Trophoblast cell (in vitro differentiated cells and primary cell): ENCODE results near the gene SLC41A1.
"Not testable (repeated sequence)": the region's sequence is repeated elsewhere in the genome, so short reads cannot be mapped to it uniquely, and the experiment has no call there.

Experiments used
- DNase-seq, 2 donors: peaks; one replicate each; pipeline ENCODE4 v3.0.0-alpha.2; 2016
- H2AFZ ChIP-seq: 2 replicates; pipeline ENCODE4 v1.6.1; 2013; ENCODE audit warnings: low read length, moderate library complexity, mild to moderate bottlenecking; ENCODE audit not compliant: insufficient read depth, poor library complexity
- H2AK5ac ChIP-seq: 2 replicates; pipeline ENCODE4 v1.6.1; 2013; ENCODE audit warnings: mild to moderate bottlenecking, low read length
- H2BK120ac ChIP-seq: 2 replicates; pipeline ENCODE4 v1.6.1; 2013; ENCODE audit warnings: low read length, mild to moderate bottlenecking, moderate library complexity; ENCODE audit not compliant: insufficient read depth, poor library complexity
- H2BK12ac ChIP-seq: 2 replicates; pipeline ENCODE4 v1.6.1; 2013; ENCODE audit warnings: mild to moderate bottlenecking, low read length, moderate library complexity
- H2BK5ac ChIP-seq: 2 replicates; pipeline ENCODE4 v1.6.1; 2013; ENCODE audit warnings: low read length, low read depth, moderate library complexity, mild to moderate bottlenecking; ENCODE audit not compliant: poor library complexity
- H3K14ac ChIP-seq: 2 replicates; pipeline ENCODE4 v1.6.1; 2013; ENCODE audit warnings: mild to moderate bottlenecking, low read length
- H3K18ac ChIP-seq: 2 replicates; pipeline ENCODE4 v1.6.1; 2013; ENCODE audit warnings: mild to moderate bottlenecking, low read length
- H3K23ac ChIP-seq: 2 replicates; pipeline ENCODE4 v1.6.1; 2013; ENCODE audit warnings: low read length
- H3K27ac ChIP-seq: 2 replicates; pipeline ENCODE4 v1.5.1; 2013; ENCODE audit warnings: low read depth, mild to moderate bottlenecking, inconsistent platforms, low read length, moderate library complexity
- H3K27me3 ChIP-seq: 2 replicates; pipeline ENCODE4 v1.6.1; 2013; ENCODE audit warnings: inconsistent platforms, mild to moderate bottlenecking, low read length, moderate library complexity; ENCODE audit not compliant: insufficient read depth
- H3K36me3 ChIP-seq, 2 experiments: 1 replicate in 1 of 2; 2 replicates in 1 of 2; pipeline ENCODE4 v1.6.1; 2013; ENCODE audit warnings: low read length in 2 of 2, mild to moderate bottlenecking in 2 of 2, moderate library complexity in 1 of 2; ENCODE audit not compliant: insufficient read depth in 2 of 2, control insufficient read depth in 1 of 2
- H3K4ac ChIP-seq: 2 replicates; pipeline ENCODE4 v1.6.1; 2013; ENCODE audit warnings: low read depth, mild to moderate bottlenecking, low read length, moderate library complexity
- H3K4me1 ChIP-seq, 2 experiments: 1 replicate in 1 of 2; 2 replicates in 1 of 2; pipeline ENCODE4 v1.6.1; 2013; ENCODE audit warnings: low read length in 2 of 2, mild to moderate bottlenecking in 2 of 2, moderate library complexity in 1 of 2; ENCODE audit not compliant: insufficient read depth in 2 of 2, control insufficient read depth in 1 of 2
- H3K4me2 ChIP-seq: 2 replicates; pipeline ENCODE4 v1.6.1; 2013; ENCODE audit warnings: inconsistent platforms, mild to moderate bottlenecking, low read length, moderate library complexity
- H3K4me3 ChIP-seq: 2 replicates; pipeline ENCODE4 v1.5.1; 2013; ENCODE audit warnings: mild to moderate bottlenecking, low read depth, low read length, inconsistent platforms
- H3K79me1 ChIP-seq: one replicate; pipeline ENCODE4 v1.6.1; 2013; ENCODE audit warnings: low read length
- H3K79me2 ChIP-seq: 2 replicates; pipeline ENCODE4 v1.6.1; 2013; ENCODE audit warnings: low read length, mild to moderate bottlenecking; ENCODE audit not compliant: control insufficient read depth, insufficient read depth, poor library complexity
- H3K9ac ChIP-seq: 2 replicates; pipeline ENCODE4 v1.6.1; 2013; ENCODE audit warnings: mild to moderate bottlenecking, low read length
- H3K9me3 ChIP-seq: 2 replicates; pipeline ENCODE4 v1.6.1; 2013; ENCODE audit warnings: low read depth, mild to moderate bottlenecking, control low read depth, inconsistent platforms, low read length; ENCODE audit not compliant: insufficient read depth
- H4K12ac ChIP-seq: 2 replicates; pipeline ENCODE4 v1.6.1; 2013; ENCODE audit warnings: low read depth, mild to moderate bottlenecking, low read length, moderate library complexity
- H4K8ac ChIP-seq: 2 replicates; pipeline ENCODE4 v1.6.1; 2013; ENCODE audit warnings: low read depth, mild to moderate bottlenecking, low read length, moderate library complexity
- H4K91ac ChIP-seq: one replicate; pipeline ENCODE4 v1.6.1; 2013; ENCODE audit warnings: low read depth, mild to moderate bottlenecking, low read length, moderate library complexity
- WGBS: extraction: QIAGEN DNeasy Blood & Tissue Kit; methylation state at CpG from one replicate; pipeline ENCODE4 v1.1.7; 2013; ENCODE audit warnings: missing lambda C conversion rate; ENCODE audit not compliant: insufficient read length, insufficient coverage; ENCODE audit errors: extremely low coverage; 5-methylcytosine and 5-hydroxymethylcytosine counted together

Gene SLC41A1

GRCh38 chr1:205826016-205826806 is 13.2 kb upstream of the SLC41A1 start:
- Histone ChIP-seq H2BK120ac (no peak overlapping the region), H4K12ac (no peak overlapping the region), H3K79me1 (no peaks in the 10 kb centered on the region), H2AK5ac (no peak overlapping the region), H3K18ac (no peak overlapping the region), H2BK12ac (no peak overlapping the region), H3K27ac (no peak overlapping the region), H3K9me3 (peaks cover 1% of the 10 kb centered on the region), H4K8ac (no peak overlapping the region), H3K4me1 (no peaks in the 10 kb centered on the region), H3K23ac (no peak overlapping the region), H3K36me3 (no peaks in the 10 kb centered on the region), H3K4ac (no peak overlapping the region), H3K14ac (no peak overlapping the region), H3K4me2 (no peak overlapping the region), H4K91ac (no peak overlapping the region), H3K79me2 (no peaks in the 10 kb centered on the region), H3K27me3 (no peaks in the 10 kb centered on the region), H2BK5ac (no peak overlapping the region), H2AFZ (no peak overlapping the region), H3K4me3 (no peak overlapping the region), H3K9ac (no peak overlapping the region)
- no CpG with 5 or more reads among the region's 8 CpGs for WGBS
- DNase-seq, result no peak

- no peak overlapping the region for H3K9ac ChIP-seq
- no CpG with 5 or more reads among the region's 5 CpGs for WGBS
- DNase-seq, result no peak
- H3K4me2 ChIP-seq, result no peak overlapping the region
- no peak overlapping the region for H3K23ac ChIP-seq
- H4K12ac ChIP-seq, result no peak overlapping the region
- H4K91ac ChIP-seq, result no peak overlapping the region
- H3K4me3 ChIP-seq, result no peak overlapping the region
- no peaks in the 10 kb centered on the region for H3K79me2 ChIP-seq
- H4K8ac ChIP-seq, result no peak overlapping the region
- H2BK5ac ChIP-seq, result no peak overlapping the region
- no peak overlapping the region for H3K27ac ChIP-seq
- no peaks in the 10 kb centered on the region for H3K27me3 ChIP-seq
- H2AFZ ChIP-seq, result no peak overlapping the region
- H3K9me3 ChIP-seq, result no peaks in the 10 kb centered on the region
- no peak overlapping the region for H2AK5ac ChIP-seq
- H3K4ac ChIP-seq, result no peak overlapping the region
- no peaks in the 10 kb centered on the region for H3K4me1 ChIP-seq
- no peaks in the 10 kb centered on the region for H3K36me3 ChIP-seq
- no peaks in the 10 kb centered on the region for H3K79me1 ChIP-seq
- H3K18ac ChIP-seq, result no peak overlapping the region
- no peak overlapping the region for H3K14ac ChIP-seq
- no peak overlapping the region for H2BK120ac ChIP-seq
- no peak overlapping the region for H2BK12ac ChIP-seq
Measured at GRCh38 chr1:205824180-205824579, 11.2 kb upstream of the SLC41A1 start.

- not testable (repeated sequence) for H2BK120ac ChIP-seq, H3K27ac ChIP-seq, H4K12ac ChIP-seq, H3K27me3 ChIP-seq, H3K4me3 ChIP-seq, H3K18ac ChIP-seq, H3K79me2 ChIP-seq, H2AFZ ChIP-seq, H2AK5ac ChIP-seq, H3K4me1 ChIP-seq, H4K91ac ChIP-seq, H3K14ac ChIP-seq, DNase-seq, H3K4me2 ChIP-seq, H3K4ac ChIP-seq, H3K9me3 ChIP-seq, H3K79me1 ChIP-seq, H3K23ac ChIP-seq, H2BK12ac ChIP-seq, H3K36me3 ChIP-seq, H3K9ac ChIP-seq, H2BK5ac ChIP-seq, H4K8ac ChIP-seq
- no CpG with 5 or more reads among the region's 2 CpGs for WGBS
Measured at GRCh38 chr1:205823260-205823659, 10.3 kb upstream of the SLC41A1 start.

GRCh38 chr1:205822397-205822796 is 9.4 kb upstream of the SLC41A1 start:
- Histone ChIP-seq H2AK5ac (no peak overlapping the region), H3K79me2 (no peaks in the 10 kb centered on the region), H3K14ac (no peak overlapping the region), H3K4me1 (peaks cover 0 to 6% of the 10 kb centered on the region in 2 experiments), H2BK12ac (no peak overlapping the region), H3K9me3 (no peaks in the 10 kb centered on the region), H3K18ac (no peak overlapping the region), H3K36me3 (no peaks in the 10 kb centered on the region), H3K79me1 (peaks cover 1% of the 10 kb centered on the region), H2BK120ac (no peak overlapping the region), H3K27ac (no peak overlapping the region), H3K23ac (no peak overlapping the region), H3K9ac (no peak overlapping the region), H3K4me3 (no peak overlapping the region), H3K4me2 (no peak overlapping the region), H2BK5ac (no peak overlapping the region), H4K12ac (no peak overlapping the region), H3K4ac (no peak overlapping the region), H4K91ac (no peak overlapping the region), H3K27me3 (no peaks in the 10 kb centered on the region), H4K8ac (no peak overlapping the region), H2AFZ (no peak overlapping the region)
- no peak for DNase-seq
- WGBS, result no CpG with 5 or more reads among the region's 2 CpGs
